Nephron progenitor cell (in vitro differentiated cells): ENCODE data around the gene PTPRU.

Source experiments
- DNase-seq: peaks from one replicate; pipeline ENCODE4 v3.0.0; 2021
- H3K27ac Mint-ChIP-seq: 2 replicates; pipeline ENCODE4 v1.8.0; 2021; ENCODE audit warnings: mild to moderate bottlenecking, moderate library complexity, mixed read lengths
- H3K27me3 Mint-ChIP-seq: 2 replicates; pipeline ENCODE4 v1.8.0; 2021; ENCODE audit warnings: mild to moderate bottlenecking, low read depth, mixed read lengths; ENCODE audit not compliant: poor library complexity
- H3K36me3 Mint-ChIP-seq: 2 replicates; pipeline ENCODE4 v1.8.0; 2021; ENCODE audit warnings: low read depth, mixed read lengths
- H3K4me1 Mint-ChIP-seq: 2 replicates; pipeline ENCODE4 v1.8.0; 2021; ENCODE audit warnings: mixed read lengths
- H3K4me3 Mint-ChIP-seq: 2 replicates; pipeline ENCODE4 v1.8.0; 2021; ENCODE audit warnings: mild to moderate bottlenecking, moderate library complexity, mixed read lengths
- H3K9me3 Mint-ChIP-seq: 2 replicates; pipeline ENCODE4 v1.8.0; 2021; ENCODE audit warnings: mild to moderate bottlenecking, moderate library complexity, mixed read lengths
- CTCF ChIP-seq: fragments of 200-600 bp; sonication (generic); IDR thresholded peaks from 2 replicates; pipeline ENCODE4 v1.5.0; 2021; ENCODE audit warnings: antibody characterized with exemption

The PTPRU gene

GRCh38 chr1:29222686-29223085 is 13.6 kb upstream of the PTPRU start:
- no peak overlapping the region for H3K27ac Mint-ChIP-seq
- DNase-seq = no peak
- peaks cover 11% of the 10 kb centered on the region for H3K4me1 Mint-ChIP-seq
- H3K36me3 Mint-ChIP-seq = peaks cover 6% of the 10 kb centered on the region
- TF ChIP-seq CTCF = no peak
- no peak overlapping the region for H3K4me3 Mint-ChIP-seq
- H3K27me3 Mint-ChIP-seq = peaks cover 2% of the 10 kb centered on the region
- H3K9me3 Mint-ChIP-seq = no peaks in the 10 kb centered on the region

- no peaks in the 10 kb centered on the region for H3K9me3 Mint-ChIP-seq
Observed at GRCh38 chr1:29223521-29223920, 12.8 kb upstream of the PTPRU start.

GRCh38 chr1:29224356-29224837 is 11.9 kb upstream of the PTPRU start:
- Mint-ChIP-seq H3K27ac (no peak overlapping the region), H3K9me3 (no peaks in the 10 kb centered on the region), H3K36me3 (peaks cover 6% of the 10 kb centered on the region), H3K27me3 (peaks cover 2% of the 10 kb centered on the region), H3K4me1 (peaks cover 16% of the 10 kb centered on the region), H3K4me3 (no peak overlapping the region)
- DNase-seq = no peak
- no peak for TF ChIP-seq CTCF

More at GRCh38 chr1:29223521-29223920, 12.8 kb upstream of the PTPRU start:
- no peak overlapping the region for H3K27ac Mint-ChIP-seq
- H3K4me3 Mint-ChIP-seq = no peak overlapping the region
- peaks cover 11% of the 10 kb centered on the region for H3K4me1 Mint-ChIP-seq
- no peak for TF ChIP-seq CTCF
- H3K27me3 Mint-ChIP-seq = peaks cover 2% of the 10 kb centered on the region
- peaks cover 6% of the 10 kb centered on the region for H3K36me3 Mint-ChIP-seq
- DNase-seq = no peak

- DNase-seq = no peak
- peak overlapping the region; percentile 41 for H3K27ac Mint-ChIP-seq
- H3K4me1 Mint-ChIP-seq = peaks cover 26% of the 10 kb centered on the region
- TF ChIP-seq CTCF = no peak
- H3K9me3 Mint-ChIP-seq = no peaks in the 10 kb centered on the region
- H3K4me3 Mint-ChIP-seq = no peak overlapping the region
- peaks cover 3% of the 10 kb centered on the region for H3K27me3 Mint-ChIP-seq
- H3K36me3 Mint-ChIP-seq = peaks cover 4% of the 10 kb centered on the region
Observed at GRCh38 chr1:29225361-29225760, 11.0 kb upstream of the PTPRU start.

DNA sequence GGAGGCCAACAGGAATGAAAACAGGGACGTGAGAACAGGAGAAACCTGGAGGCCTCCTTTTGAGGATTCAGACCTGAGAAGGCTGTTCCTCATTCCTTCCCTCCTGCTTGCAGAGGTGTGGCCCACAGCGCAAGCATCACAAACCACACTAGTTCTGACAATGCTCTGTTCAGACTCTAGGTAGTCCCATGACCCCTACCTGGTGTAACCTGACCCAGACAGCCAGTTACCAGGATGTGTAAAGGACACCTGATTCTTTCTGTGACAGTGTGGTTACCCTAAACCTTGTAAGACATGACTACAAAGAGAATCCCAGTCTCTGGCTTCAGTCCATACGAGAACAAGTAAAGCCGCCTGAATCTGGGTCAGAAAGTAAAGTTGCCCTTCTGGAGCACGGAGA is 8.8 kb upstream of the PTPRU start:
- H3K27me3 Mint-ChIP-seq = peaks cover 6% of the 10 kb centered on the region
- no peak for TF ChIP-seq CTCF
- H3K9me3 Mint-ChIP-seq = no peaks in the 10 kb centered on the region
- H3K27ac Mint-ChIP-seq = no peak overlapping the region
- no peak for DNase-seq
- H3K36me3 Mint-ChIP-seq = no peaks in the 10 kb centered on the region
- no peak overlapping the region for H3K4me3 Mint-ChIP-seq
- peaks cover 33% of the 10 kb centered on the region for H3K4me1 Mint-ChIP-seq

- Mint-ChIP-seq H3K36me3 (no peaks in the 10 kb centered on the region), H3K4me1 (peaks cover 40% of the 10 kb centered on the region), H3K27ac (no peak overlapping the region), H3K4me3 (peak overlapping the region; percentile 98), H3K27me3 (peaks cover 27% of the 10 kb centered on the region), H3K9me3 (no peaks in the 10 kb centered on the region)
- DNase-seq = no peak
- no peak for TF ChIP-seq CTCF
Observed at GRCh38 chr1:29230204-29230552, 6.1 kb upstream of the PTPRU start.
